ENCODE measurements around the gene SMC2.

SMC2 gene

DNA sequence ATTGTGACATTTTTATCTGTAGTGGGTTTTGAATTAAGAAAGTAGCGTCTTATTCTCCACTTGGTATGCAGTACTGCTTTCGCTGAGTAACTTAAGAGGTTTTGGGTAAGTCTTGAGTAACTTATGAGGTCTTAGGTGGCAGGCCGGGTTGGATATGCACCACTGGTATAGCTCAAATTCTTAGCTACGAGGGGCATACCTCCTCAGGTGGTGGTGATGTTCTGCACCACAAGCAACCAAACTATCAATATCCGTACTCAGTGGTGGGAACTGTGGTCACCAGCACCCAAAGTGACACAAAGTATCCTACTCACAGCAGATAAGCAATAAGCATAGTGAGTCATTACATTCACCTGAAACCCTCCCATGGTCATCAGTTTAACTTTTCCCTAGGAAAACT is 13.7 kb downstream of the SMC2 start:
- DNase-seq (ENCODE audit: low read depth), result no peak

DNA sequence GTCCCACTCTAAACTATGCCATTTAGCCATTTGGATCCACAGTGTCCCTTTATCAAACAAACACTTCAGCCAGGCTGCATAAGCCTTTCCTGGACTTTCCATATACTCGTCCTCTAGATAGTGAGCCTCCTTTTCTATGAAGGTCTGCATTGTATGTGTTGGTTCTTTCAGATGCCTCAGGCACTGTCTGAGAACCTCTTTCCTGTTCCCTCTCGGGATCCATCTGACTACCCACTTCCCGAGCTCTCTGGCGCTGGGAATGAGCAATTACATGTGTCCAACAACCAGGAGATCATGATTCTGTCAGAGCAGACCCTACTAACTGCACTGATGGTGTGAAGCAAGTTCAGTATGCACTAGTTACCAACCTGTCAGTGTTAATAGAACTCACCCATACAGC is 14.2 kb downstream of the SMC2 start:
- DNase-seq (ENCODE audit: low read depth), result no peak

DNA sequence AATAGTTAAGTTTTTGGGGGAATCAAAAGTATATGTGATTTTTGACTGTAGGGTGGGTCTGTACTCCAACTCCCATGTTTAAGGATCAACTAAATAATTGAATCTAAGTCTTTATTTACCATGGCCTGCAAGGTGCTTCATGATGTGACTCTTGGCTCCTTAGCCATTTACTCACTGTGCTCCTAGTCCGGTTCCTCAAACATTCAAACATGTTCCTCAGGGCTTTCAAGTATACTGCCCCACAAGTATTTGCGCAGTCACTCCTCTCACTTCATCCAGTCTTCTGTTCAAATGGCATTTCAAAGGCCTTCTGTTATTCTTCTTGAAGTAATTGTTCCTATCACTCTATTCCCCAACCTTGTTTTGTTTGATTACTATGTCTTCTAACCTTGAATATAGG is 16.4 kb downstream of the SMC2 start:
- DNase-seq (ENCODE audit: low read depth), result no peak

DNA sequence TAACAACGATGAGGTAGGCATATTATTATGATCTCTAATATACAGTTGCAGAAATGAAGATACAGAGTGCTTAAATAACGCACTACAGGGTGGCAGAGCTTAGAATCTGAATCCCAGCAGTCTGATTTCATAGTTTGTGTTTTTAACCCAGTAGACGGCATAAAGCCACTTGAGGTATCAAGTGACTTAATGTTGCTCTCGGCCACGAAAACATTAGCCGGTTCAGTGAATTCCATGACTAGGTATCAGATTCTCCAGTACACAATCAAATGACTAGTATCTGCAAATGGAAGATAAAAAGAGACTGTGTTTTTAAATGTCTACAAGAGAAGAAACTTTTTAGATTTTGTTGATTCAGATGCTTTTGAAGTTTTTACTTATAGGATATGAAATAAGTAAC is 24.8 kb downstream of the SMC2 start:
- no peak for DNase-seq (ENCODE audit: low read depth)

DNA sequence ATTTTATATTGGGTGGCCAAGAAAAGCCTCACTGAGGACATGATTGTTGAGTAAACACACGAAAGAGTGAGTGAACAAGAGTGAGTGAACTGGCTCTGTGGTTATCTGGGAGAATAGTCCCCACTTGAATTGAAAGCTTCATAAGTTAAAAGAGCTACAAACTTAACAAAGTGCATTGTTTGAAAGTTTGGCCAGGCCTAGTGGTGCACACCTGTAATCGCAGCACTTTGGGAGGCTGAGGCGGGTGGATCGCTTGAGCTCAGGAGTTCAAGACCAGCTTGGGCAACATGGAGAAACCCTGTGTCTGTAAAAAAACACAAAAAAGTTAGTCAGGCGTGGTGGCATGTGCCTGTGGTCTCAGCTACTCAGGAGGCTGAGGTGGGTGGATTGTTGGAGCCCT is 26.9 kb downstream of the SMC2 start:
- no peak for DNase-seq (ENCODE audit: low read depth)

DNA sequence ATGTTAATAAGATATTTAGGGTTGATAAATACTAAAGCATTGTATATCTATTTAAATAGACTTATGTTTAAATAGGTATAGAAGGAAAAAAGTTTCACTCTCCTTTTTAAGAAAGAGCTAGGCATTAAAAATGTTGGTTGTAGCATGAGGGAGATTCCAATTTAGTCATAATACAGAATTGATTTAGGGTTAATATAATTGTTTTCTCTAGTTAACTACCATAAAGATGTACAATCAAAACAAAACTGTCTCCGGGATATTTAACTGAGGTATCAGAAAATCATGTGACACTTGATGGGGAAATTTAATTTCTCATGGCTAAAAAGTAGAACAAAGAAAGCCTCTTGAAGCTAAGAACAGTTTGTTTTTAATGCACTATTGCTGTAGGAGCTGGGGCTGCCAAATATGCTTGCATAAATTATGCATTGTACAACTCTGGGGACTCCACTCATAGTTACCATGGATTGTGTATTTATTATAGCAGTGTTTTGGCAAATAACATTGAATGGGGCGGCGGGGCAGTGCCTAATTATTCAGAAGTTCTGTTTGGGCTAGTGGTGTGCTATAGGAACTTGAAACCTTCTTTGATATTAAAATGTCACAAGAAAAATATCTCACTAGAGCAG is 44.2 kb downstream of the SMC2 start:
- no peak for DNase-seq (ENCODE audit: low read depth)

DNA sequence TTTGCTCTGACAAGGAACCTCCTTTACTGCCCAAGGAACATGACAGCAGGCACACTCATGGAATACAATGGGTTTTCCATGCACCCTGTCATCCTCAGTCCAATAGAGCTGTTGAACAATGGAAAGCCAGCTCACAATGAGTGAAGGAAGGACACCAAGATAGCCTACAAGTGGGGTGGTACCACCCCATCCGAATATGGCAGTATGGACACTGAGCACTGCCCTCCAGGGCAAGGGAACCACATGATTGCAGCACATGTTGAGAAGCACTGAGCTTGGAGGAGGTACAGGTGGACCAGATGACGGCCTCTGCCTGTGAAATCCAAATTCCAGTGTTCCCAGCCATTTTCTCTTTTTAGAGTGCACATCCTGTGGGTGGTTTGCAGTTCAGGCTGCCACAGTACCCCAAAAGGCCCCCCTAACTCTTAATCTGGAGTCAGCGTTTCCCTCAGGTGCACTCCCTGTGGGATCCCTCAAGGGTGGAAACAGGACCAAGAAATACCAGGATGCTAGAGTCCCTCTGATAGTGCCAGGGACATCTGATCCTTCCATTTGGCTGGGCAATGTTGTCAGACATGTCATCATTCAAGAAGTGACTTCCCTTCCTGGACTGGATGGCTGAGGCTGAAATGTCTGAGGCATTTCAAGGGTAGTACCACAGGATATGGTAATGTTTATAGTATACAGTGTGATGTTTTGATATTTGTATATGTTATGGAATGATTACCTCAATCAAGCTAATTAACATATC is 48.9 kb downstream of the SMC2 start:
- no peak for DNase-seq (ENCODE audit: low read depth)

DNA sequence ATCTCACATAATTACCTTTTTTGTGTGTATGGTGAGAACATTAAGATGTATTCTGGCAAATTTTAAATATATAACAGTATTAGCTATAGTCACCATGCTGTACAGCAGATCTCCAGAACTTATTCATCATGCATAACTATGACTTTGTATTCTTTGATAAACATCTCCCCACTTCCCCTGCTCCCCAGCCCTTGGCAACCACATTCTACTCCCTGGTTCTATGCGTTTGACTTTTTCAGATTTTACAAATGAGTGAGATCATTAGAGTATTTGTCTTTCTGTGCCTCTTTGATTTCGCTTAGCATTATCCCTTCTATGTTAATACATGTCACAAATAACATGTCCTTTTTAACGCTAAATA is 49.4 kb downstream of the SMC2 start:
- DNase-seq (ENCODE audit: low read depth), result no peak

DNA sequence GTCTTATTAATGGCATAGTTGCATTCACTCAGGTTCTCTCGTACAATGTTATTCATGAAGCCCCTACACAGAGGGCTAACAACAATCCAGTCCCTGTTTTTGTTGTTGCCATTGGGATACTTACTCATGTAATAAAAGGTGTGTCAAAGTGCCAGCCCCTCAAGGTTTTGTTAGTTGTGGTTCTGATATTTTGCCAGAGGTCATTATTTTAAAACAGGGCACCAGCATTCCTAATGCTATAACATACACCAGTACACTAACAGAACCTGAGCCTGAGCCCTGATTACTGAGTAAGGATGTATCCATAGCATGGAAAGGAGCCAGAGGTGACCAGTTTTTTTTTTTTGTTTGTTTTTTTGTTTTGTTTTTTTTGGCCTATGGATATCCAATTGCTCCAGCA is 50.2 kb downstream of the SMC2 start:
- DNase-seq (ENCODE audit: low read depth), result no peak

DNA sequence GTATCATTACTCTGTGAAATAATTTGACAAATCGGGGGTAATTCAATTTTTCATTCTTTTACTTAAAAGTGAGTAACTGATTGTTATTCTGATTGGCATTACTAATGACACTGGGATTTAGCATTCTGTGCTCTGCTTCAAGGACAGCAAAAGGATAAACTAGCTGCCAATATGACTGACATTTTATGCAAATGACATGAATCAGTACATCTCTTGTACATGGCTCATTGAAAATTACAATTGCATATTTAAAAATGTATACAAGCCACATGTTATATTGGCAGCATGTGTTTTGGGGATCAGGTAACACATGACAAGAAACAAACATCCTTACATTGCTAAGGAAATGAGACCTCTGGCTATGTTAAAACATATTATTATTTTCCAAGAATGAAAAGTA is 79.0 kb downstream of the SMC2 start:
- no peak for DNase-seq (ENCODE audit: low read depth)

DNA sequence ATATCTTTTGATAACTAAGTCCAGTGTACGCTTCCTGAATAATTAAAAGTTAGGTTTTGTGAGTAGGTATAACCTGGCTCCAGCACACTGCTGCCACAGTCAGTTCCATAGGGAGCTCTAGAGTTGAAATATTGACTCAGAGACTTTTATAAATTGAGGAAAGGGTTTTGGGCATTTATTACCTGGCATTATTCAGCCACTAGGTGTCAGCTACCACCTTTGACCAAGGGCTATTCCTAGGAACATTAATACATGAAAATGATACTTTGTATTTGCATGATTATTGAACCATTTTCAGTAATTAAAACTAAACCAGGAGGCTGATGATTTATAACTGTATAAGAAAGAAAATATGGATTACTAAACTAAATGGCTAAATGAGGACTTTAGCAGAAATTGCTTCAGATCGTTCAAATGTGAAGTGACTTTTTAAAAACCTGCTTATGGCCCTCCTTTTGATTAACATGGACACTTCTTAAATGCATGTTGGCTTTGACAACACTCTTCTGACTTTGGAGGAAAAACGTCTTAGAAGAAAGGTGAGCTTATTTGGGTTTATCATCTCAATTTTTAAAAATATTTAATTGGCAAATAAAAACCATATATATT is 83.0 kb downstream of the SMC2 start:
- no peak for DNase-seq (ENCODE audit: low read depth)

DNA sequence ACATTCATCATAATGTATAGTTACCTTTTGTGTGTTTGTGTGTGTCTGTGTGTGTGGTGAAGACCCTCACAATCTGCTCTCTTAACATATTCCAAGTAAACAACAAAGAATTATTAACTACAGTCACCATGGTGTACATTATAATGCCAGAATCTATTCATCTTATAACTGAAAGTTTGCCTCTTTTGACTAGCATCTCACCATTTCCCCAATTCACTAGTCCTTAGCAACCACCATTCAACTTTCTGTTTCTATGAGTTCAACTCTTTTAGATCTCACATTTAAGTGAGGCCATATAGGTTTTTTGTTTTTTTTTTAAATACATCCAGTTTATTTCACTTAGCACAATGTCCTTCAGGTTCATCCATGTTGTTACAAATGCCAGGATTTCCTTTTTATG is 83.6 kb downstream of the SMC2 start:
- no peak for DNase-seq (ENCODE audit: low read depth)

All from GM04504 (cell line).